HEK293 (cell line): ENCODE results near the gene ALKBH7.

ENCODE experiments used
- GLIS2 ChIP-seq: fragments of 450-650 bp; formaldehyde crosslinking; IDR thresholded peaks from 2 replicates; pipeline ENCODE4 v1.5.1; 2016; ENCODE audit warnings: missing biosample characterization, missing genetic modification characterization
- HOXC10 ChIP-seq: sonication (generic); formaldehyde crosslinking; IDR thresholded peaks from 2 replicates; pipeline ENCODE4 v1.8.1; 2023; ENCODE audit warnings: mild to moderate bottlenecking, missing genetic modification reagents
- KLF9 ChIP-seq: fragments of 450-650 bp; formaldehyde crosslinking; IDR thresholded peaks from 2 replicates; pipeline ENCODE4 v1.5.1; 2016; ENCODE audit warnings: missing biosample characterization, missing genetic modification characterization, low read depth
- OSR2 ChIP-seq: fragments of 450-650 bp; formaldehyde crosslinking; IDR thresholded peaks from 2 replicates; pipeline ENCODE4 v1.5.1; 2016; ENCODE audit warnings: missing biosample characterization, missing genetic modification characterization
- PRDM1 ChIP-seq: fragments of 450-650 bp; formaldehyde crosslinking; IDR thresholded peaks from 2 replicates; pipeline ENCODE4; 2016; ENCODE audit warnings: missing biosample characterization, missing genetic modification characterization
- SALL2 ChIP-seq: fragments of 450-650 bp; formaldehyde crosslinking; IDR thresholded peaks from 2 replicates; pipeline ENCODE4 v1.5.0; 2017; ENCODE audit warnings: missing biosample characterization, mild to moderate bottlenecking, missing genetic modification characterization, borderline replicate concordance
- TCF7L2 ChIP-seq: IDR thresholded peaks from 2 replicates; pipeline ENCODE4 v1.6.1; 2011; ENCODE audit warnings: low read depth, mild to moderate bottlenecking, inconsistent platforms, low read length, moderate library complexity, borderline replicate concordance
- ZBTB17 ChIP-seq: fragments of 450-650 bp; formaldehyde crosslinking; IDR thresholded peaks from 2 replicates; pipeline ENCODE4 v1.5.1; 2016; ENCODE audit warnings: missing biosample characterization, missing genetic modification characterization
- ZBTB26 ChIP-seq: fragments of 450-650 bp; formaldehyde crosslinking; optimal IDR thresholded peaks from 2 replicates; pipeline ENCODE3; 2016; ENCODE audit warnings: missing biosample characterization, mild to moderate bottlenecking, missing genetic modification characterization
- ZFP37 ChIP-seq: fragments of 450-650 bp; formaldehyde crosslinking; IDR thresholded peaks from 2 replicates; pipeline ENCODE4 v1.5.1; 2016; ENCODE audit warnings: missing biosample characterization, missing genetic modification characterization
- ZNF146 ChIP-seq: fragments of 450-650 bp; formaldehyde crosslinking; IDR thresholded peaks from 2 replicates; pipeline ENCODE4 v1.5.1; 2016; ENCODE audit warnings: missing biosample characterization, missing genetic modification characterization
- ZNF18 ChIP-seq: fragments of 450-650 bp; formaldehyde crosslinking; IDR thresholded peaks from 2 replicates; pipeline ENCODE4 v1.5.1; 2016; ENCODE audit warnings: missing biosample characterization, missing genetic modification characterization
- ZNF248 ChIP-seq: fragments of 450-650 bp; formaldehyde crosslinking; IDR thresholded peaks from 2 replicates; pipeline ENCODE4 v1.5.1; 2017; ENCODE audit warnings: missing biosample characterization, missing genetic modification characterization
- ZNF266 ChIP-seq: fragments of 450-650 bp; formaldehyde crosslinking; IDR thresholded peaks from 2 replicates; pipeline ENCODE4 v1.5.1; 2016; ENCODE audit warnings: missing biosample characterization, missing genetic modification characterization, low read depth
- ZNF311 ChIP-seq: fragments of 450-650 bp; formaldehyde crosslinking; IDR thresholded peaks from 2 replicates; pipeline ENCODE4 v1.5.1; 2017; ENCODE audit warnings: missing biosample characterization, missing genetic modification characterization, borderline replicate concordance
- ZNF362 ChIP-seq: fragments of 450-650 bp; formaldehyde crosslinking; IDR thresholded peaks from 2 replicates; pipeline ENCODE4 v1.5.1; 2016; ENCODE audit warnings: missing biosample characterization, missing genetic modification characterization
- ZNF37A ChIP-seq: fragments of 450-650 bp; IDR thresholded peaks from 2 replicates; pipeline ENCODE4 v1.5.1; 2018; ENCODE audit warnings: missing biosample characterization, missing genetic modification characterization
- ZNF416 ChIP-seq: fragments of 450-650 bp; formaldehyde crosslinking; IDR thresholded peaks from 2 replicates; pipeline ENCODE4 v1.5.1; 2016; ENCODE audit warnings: missing biosample characterization, missing genetic modification characterization
- ZNF449 ChIP-seq: fragments of 450-650 bp; formaldehyde crosslinking; IDR thresholded peaks from 2 replicates; pipeline ENCODE4 v1.5.1; 2017; ENCODE audit warnings: missing biosample characterization, mild to moderate bottlenecking, missing genetic modification characterization, moderate library complexity
- ZNF48 ChIP-seq: fragments of 450-650 bp; formaldehyde crosslinking; IDR thresholded peaks from 2 replicates; pipeline ENCODE4 v1.5.1; 2016; ENCODE audit warnings: missing biosample characterization, missing genetic modification characterization
- ZNF501 ChIP-seq: fragments of 450-650 bp; formaldehyde crosslinking; IDR thresholded peaks from 2 replicates; pipeline ENCODE4 v1.5.1; 2016; ENCODE audit warnings: missing biosample characterization, missing genetic modification characterization
- ZNF558 ChIP-seq: fragments of 450-650 bp; formaldehyde crosslinking; IDR thresholded peaks from 2 replicates; pipeline ENCODE4 v1.5.1; 2016; ENCODE audit warnings: missing biosample characterization, missing genetic modification characterization
- ZNF776 ChIP-seq: fragments of 450-650 bp; formaldehyde crosslinking; IDR thresholded peaks from 2 replicates; pipeline ENCODE4 v1.5.0; 2017; ENCODE audit warnings: missing biosample characterization, missing genetic modification characterization, borderline replicate concordance
- ZXDB ChIP-seq: fragments of 450-650 bp; formaldehyde crosslinking; IDR thresholded peaks from 2 replicates; pipeline ENCODE4 v1.5.1; 2016; ENCODE audit warnings: missing biosample characterization, missing genetic modification characterization

The ALKBH7 gene

GRCh38 chr19:6393074-6393982 lies 20.7 kb downstream of the ALKBH7 start, which contains the start of gene GTF2F1 (continued):
- TF ChIP-seq ZNF146 (tag by site-specific recombination) = no peak
- no peak for TF ChIP-seq ZNF449 (tag by site-specific recombination)
- TF ChIP-seq ZFP37 = no peak
- TF ChIP-seq ZNF776 = no peak
- no peak for TF ChIP-seq ZNF266 (tag by site-specific recombination)
- TF ChIP-seq SALL2 (tag by site-specific recombination) = no peak
- TF ChIP-seq ZBTB17 = peak; percentile 82
- TF ChIP-seq ZNF48 (tag by site-specific recombination) = no peak
- TF ChIP-seq KLF9 = peak; percentile 68
- no peak for TF ChIP-seq ZNF18 (tag by site-specific recombination)
- TF ChIP-seq ZNF37A (tag by site-specific recombination) = no peak
- TF ChIP-seq ZNF311 = no peak
- TF ChIP-seq HOXC10 (CRISPR knock-in tag) = no peak
- peak; percentile 97 for TF ChIP-seq GLIS2 (tag by site-specific recombination)
- TF ChIP-seq ZNF558 = no peak
- no peak for TF ChIP-seq ZNF362 (tag by site-specific recombination)
- no peak for TF ChIP-seq OSR2
- no peak for TF ChIP-seq PRDM1 (tag by site-specific recombination)
- no peak for TF ChIP-seq ZNF248
- peak; percentile 63; the same call in 1 of the 2 replicates for TF ChIP-seq ZNF501 (tag by site-specific recombination)
- TF ChIP-seq ZBTB26 = peak; percentile 23
- no peak for TF ChIP-seq TCF7L2
- no peak for TF ChIP-seq ZNF416
- peak; percentile 52 for TF ChIP-seq ZXDB (tag by site-specific recombination)
- TF ChIP-seq, all 188 proteins: peak for 47
